ENCODE measurements around the gene PPM1E.
"Not testable (repeated sequence)": the region's sequence is repeated elsewhere in the genome, so short reads cannot be mapped to it uniquely, and the experiment has no call there.

PPM1E gene

DNA sequence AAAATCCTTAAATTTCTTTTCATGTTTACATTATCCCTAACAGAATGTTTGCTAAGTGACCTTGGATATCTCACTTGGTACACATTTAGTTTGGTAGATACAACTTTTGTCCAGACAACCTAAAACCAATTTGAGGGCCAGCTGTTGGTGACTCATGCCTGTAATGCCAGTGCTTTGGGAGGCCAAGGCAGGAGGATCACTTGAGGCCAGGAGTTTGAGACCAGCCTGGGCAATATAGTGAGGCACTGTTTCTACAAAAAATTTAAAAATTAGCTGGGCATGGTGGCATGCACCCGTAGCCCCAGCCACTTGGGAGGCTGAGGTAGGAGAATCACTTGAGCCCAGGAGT is 202.0 kb downstream of the PPM1E start:
- DNase-seq: not testable (repeated sequence)

- DNase-seq: peak in 1 of 5 donors; percentile 23
Observed at GRCh38 chr17:58960068-58960467, 204.4 kb downstream of the PPM1E start.

DNA sequence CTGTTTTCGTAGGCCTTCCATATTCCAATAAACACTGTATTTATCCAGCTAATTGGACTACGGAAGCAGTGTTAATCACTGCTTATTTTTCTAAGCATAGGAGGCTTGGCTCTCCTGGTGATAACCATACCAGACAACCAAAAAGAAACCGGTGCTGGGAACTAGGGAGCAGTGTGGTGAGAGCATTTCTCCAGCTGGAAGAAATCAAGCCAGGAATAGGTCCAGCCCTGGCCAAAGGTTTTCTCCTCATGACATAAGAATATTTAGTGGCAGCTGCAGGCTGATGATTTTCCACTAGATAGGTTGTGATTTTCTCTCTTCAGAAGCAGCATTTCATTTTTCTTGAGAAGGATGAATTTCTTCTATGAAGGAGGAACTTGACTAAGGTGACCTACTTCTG is 209.6 kb downstream of the PPM1E start:
- no peak for DNase-seq

DNA sequence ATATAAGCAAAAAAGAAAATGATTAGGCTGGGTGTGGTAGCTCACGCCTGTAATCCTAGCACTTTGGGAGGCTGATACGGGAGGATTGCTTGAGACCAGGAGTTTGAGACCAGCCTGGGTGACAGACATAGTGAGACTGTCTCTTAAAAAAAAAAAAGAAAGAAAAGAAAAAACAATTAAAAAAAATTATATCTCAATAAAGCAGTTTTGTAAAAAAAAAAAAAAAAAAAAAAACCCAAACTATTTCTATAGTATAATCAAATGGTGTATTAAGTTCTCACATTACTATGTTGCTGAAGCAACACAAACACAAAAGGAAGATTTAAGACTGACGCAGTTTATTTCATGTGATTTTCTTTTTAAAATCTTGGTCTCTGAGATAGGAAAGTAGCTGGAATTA is 210.6 kb downstream of the PPM1E start:
- DNase-seq: no peak

DNA sequence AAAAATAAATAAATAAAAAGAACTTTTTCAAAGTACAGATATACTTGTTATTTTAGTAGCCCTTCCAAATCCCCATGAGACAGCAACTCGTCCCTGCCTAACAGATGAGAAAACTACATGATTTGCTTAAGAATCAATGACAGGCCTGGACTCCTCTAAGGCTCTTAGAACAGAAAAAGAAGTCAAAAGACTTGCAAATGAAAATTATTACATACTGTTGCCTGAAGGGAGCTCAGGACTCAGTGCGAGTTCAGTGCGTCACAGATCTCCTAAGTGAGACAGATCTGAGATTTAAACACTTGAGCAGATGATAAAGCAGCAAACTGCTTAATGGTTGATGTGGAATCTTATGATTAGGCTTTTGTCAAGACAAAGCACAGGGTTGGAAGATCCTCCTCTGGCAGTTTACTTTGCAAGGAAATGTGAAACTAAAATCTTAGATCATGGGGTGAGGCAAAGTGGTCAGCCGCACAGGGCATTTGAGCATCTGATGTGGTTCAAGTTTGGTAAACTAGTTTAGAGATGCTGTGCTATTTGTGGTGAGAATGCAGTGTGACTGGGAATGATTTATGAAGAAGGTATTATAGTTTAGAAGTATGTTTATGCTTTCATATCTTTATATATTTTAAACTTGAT is 212.9 kb downstream of the PPM1E start:
- DNase-seq: peak in 1 of 5 donors; percentile 20

GRCh38 chr17:58969156-58969555 is 213.5 kb downstream of the PPM1E start:
- no peak for DNase-seq

DNA sequence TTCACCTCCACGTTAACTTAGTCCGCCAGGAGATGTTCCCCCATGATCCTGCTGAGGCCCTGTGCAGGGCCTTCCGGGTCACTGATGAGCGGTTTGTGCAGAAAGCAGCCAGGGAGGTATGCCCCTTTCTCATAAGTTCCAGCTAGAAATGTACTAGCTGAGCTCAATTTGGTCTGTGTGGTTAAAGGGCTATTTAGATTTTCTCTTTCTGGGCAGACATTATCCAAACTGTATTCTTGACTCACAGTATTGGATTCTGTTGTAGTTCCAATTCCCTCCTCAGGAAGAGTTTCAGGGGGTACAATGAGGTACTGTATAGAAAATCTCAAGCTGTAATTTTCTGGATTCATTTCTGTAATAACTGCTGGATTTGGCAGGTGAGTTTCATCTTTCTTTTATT is 214.0 kb downstream of the PPM1E start:
- DNase-seq: no peak

GRCh38 chr17:58970609-58971450 is 215.2 kb downstream of the PPM1E start:
- no peak for DNase-seq

DNA sequence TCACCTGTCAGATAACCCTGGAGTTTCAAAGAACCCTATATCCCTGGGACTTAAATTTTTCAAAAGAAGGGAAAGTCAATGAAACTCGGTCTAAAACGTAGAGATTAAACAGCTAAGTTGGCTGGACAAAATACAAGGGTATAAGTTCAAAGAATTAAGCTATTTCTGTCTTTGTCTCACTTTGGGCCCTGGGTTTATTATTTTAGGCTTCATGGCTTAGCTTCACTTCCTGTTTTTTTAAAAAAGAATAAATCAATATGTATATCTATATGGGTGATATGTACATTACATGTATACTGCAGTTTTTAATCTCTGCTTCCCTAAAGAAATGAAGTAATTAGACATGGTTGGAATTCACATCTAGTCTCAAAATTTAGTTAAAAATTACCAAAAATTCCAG is 218.7 kb downstream of the PPM1E start:
- no peak for DNase-seq

- no peak for DNase-seq
Observed at GRCh38 chr17:58976541-58976940, 220.9 kb downstream of the PPM1E start.

DNA sequence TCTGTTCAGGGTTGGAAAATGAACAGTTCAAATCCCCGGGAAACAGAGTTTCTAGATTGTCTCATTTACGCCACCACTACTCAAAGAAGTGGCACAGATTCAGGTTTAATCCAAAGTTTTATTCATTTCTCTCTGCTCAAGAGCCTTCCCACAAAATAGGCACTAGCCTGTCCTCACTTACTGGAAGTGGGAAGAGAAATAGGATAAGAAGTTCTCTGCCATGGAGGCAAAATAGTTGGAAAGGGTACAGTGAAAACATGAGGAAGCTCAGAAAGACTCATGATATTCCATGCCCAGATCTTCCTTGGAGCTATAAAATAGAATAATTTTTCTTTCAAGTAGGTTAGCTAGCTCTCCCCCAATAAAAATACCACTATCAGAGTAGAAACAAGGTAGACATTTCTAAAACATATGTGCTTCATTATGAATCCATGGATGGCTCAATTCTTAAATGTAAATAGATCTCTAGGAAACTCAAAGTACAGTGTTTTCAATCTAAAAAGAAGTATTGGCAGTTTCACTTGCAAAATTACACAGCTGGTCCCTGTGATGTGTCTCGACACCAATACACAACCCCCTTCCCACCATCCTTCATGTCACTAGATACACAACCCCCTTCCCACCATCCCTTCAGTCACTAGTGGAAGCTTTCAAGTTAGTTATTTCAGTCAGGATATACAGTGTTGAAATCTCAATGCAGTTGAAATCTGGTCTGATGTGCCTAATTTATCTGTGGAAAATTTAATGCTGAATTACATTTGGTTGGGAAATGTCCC is 225.2 kb downstream of the PPM1E start:
- no peak for DNase-seq

- no peak for DNase-seq
Observed at GRCh38 chr17:58982626-58983025, 227.0 kb downstream of the PPM1E start.

DNA sequence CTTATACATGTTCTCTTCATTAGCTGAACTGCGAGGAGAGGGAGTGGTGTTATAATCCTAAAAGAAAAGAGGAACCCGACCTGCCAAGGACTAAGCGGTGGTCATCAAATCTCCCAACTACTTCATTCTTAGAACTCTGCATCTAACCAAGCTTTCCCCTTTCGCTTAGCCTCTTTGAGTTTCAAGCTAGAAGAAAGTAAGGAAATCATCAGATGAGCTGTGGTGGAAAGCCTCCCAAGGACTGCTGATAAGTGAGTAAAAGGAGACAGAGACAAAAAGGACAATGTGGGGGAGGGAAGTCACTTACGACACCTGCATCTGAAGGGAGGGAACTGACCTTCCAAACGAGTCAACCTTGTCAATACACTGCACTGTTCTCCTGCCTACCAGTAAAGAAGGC is 229.7 kb downstream of the PPM1E start:
- DNase-seq: no peak

- DNase-seq: no peak
Observed at GRCh38 chr17:58985971-58986370, 230.3 kb downstream of the PPM1E start.

DNA sequence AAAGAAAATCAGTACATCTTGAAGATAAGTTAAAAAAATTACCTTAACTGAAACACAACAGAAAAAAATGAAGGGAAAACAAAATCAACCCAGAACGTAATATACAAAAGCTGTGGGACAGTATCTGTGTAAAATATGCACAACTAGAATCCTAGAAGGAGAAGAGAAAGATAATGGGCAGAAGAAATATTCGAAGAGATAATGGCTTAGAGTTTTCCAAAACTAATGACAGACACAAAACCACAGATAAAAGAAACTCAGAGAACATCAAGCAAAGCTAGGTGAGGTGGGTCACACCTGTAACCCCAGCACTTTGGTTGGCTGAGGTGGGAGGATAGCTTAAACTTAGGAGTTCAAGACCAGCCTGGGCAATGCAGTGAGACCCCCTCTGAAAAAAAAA is 234.0 kb downstream of the PPM1E start:
- DNase-seq: no peak

DNA sequence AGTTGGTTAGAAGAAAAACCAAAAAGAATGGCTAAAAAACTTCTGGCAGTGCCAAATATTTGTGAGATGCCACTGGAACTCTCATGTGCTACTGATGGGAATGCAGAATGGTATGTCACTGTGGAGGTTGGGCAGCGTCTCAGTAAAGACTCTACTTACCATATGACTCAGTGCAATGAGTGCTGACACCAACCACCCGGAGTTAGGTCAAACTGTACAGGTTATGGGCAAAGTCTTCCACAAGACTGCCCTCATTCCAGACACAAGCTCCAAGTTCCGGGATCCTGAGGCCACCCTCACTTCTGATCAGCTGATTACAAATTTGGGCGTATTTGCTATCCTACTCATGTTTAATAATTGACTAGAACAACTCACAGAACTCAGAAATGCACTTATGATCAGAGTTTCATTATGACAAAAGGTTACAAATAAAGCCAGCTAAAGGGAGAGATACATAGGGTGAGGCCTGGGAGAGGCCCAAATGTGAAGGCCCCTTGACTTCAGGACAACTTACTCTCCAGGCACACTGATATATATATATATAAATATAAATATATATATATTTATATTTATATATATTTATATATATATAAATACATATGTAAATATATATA is 236.2 kb downstream of the PPM1E start:
- DNase-seq: peak in 1 of 5 donors; percentile 33

DNA sequence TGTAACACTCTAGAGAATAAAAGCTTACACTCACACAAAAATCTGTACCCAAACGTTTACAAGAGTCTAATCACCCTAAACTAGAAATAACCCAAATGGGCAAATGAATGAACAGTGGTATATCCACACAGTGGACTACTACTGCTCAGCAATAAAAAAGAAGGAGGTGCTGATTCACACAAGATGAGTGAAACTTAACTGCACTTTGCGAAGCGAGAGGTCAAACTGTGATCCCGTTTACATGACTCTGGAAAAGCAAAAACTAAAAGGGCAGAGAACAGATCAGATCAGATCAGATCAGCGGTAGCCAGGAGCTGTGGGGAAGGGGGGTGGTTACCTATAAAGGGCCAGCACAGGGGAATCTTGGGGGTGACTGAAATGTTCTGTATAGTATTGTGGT is 237.7 kb downstream of the PPM1E start:
- DNase-seq: no peak

GRCh38 chr17:58995247-58995940 is 239.7 kb downstream of the PPM1E start:
- DNase-seq: no peak

GRCh38 chr17:58996968-58997367 is 241.3 kb downstream of the PPM1E start:
- no peak for DNase-seq

DNA sequence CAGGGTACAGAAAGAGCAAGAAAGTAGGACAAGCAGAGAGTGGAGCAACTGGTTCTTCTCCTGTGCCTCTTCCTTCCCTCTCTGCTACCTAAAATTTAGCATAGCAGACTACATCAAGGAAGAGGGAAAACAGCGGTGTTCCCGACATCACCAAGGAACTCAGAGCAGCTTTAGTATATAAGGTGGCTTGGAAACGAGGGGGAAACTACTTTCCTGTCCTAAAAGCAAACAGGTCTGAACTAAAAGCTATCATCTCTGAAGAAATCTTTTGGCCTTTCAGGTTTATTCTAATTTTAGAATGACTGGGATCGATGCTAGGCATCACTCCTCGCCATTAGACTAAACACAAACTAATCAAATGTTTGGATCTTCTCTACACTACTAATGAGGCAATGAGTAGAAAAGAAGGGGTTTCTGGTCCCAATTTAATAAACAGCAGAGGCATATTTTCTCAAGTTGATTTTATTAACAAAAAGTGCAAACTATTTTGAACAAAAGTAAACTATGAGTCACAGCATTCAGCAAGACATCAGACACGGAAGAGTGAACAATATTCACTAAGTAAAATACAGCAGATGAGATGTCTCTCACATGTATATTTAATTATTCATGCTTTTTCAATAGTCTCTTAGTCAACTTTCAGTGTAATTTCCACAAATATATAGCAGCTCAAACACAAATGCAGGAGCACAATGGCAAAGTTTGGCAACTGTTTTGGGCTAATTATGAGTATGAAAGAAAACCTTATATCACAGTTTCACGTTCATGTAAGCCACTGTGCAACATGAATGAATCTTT is 242.3 kb downstream of the PPM1E start:
- no peak for DNase-seq

- no peak for DNase-seq
Observed at GRCh38 chr17:58998871-58999270, 243.2 kb downstream of the PPM1E start.

- no peak for DNase-seq
Observed at GRCh38 chr17:58999500-58999899, 243.8 kb downstream of the PPM1E start.

Measured in T-helper 1 cell (primary cell).